Activated CD4-positive, alpha-beta T cell treated with anti-CD3 and anti-CD28 coated beads, Interleukin-2, amount 50 U/mL, for 24 hours (primary cell): ENCODE measurements around the gene TICAM1.
"Not testable (repeated sequence)": the region's sequence is repeated elsewhere in the genome, so short reads cannot be mapped to it uniquely, and the experiment has no call there.

Experiments used
- DNase-seq, 2 donors: peaks; one replicate each; pipeline ENCODE4 v3.0.0-alpha.2; 2020; ENCODE audit warnings: low read depth in 1 of 2, low spot score in 1 of 2

TICAM1 gene

DNA sequence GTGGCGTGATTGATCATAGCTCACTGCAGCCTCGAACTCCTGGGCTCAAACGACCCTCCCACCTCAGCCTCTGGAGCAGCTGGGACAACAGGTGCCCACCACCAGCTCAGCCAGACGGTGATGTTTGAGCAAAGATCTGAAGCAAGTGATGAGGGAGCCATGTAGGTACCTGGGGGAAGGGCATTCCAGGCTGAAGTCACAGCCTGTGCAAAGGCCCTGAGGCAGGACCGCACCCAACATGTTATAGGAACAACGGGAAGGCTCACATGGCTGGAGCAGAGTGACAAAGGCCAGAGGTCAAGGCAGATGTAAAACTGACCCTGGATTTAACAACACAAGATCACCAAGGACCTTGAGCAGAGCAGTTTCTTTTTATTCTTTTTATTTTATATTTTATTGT is 25.1 kb downstream of the TICAM1 start:
- DNase-seq: no peak

DNA sequence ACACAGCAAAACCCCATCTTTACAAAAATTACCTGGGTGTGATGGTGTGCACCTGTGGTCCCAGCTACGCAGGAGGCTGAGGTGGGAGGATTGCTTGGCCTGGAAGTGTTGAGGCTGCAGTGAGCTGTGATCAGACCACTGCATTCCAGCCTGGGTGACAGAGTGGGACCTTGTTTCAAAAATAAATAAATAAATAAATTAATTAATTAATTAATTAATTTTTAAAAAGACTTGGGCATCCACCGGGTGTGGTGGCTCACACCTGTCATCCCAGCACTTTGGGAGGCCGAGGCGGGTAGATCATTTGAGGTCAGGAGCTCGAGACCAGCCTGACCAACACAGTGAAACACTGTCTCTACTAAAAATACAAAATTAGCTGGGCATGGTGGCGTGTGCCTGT is 26.4 kb downstream of the TICAM1 start:
- not testable (repeated sequence) for DNase-seq

DNA sequence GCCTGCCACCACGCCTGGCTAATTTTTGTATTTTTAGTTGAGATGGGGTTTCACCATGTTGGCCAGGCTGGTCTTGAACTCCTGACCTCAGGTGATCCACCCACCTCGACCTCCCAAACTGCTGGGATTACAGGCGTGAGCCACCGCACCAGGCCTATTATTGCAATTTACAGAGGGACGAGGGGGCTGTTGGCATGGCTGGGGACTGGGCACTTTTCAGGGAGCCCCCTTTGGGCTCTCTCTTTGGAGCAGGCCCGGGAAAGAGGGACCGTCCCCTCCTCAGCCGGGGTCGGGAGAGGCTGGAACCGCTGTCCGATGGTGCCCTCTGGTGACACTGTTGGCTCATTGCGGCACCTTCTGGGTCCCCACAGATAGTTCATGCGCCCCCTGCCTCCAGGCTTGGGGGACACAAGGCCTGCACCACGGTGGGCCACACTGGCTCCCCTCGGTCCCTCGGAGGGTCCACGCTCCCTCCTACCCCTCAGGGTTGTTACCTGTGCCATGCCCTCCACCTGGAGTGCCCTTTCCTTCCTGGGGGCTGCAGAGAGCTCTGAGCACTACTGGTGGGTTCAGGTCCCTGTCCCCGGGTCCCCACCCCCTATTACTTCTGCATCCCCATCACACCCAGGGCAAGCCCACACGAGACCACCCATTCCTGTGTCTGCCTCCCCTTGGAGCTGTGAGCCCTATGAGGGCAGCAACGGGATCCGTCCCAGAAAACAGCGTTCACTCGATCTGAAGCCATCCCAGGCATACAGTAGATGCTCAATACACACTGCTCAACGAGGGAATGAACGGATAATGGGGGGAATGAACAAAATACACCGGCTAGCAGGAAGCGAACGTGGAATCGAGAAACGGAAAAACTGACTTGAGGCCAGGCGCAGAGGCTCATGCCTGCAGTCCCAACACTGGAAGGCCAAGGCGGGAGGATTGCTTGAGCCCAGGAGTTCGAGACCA is 27.5 kb downstream of the TICAM1 start:
- peak; percentile 33 to 49 for DNase-seq

DNA sequence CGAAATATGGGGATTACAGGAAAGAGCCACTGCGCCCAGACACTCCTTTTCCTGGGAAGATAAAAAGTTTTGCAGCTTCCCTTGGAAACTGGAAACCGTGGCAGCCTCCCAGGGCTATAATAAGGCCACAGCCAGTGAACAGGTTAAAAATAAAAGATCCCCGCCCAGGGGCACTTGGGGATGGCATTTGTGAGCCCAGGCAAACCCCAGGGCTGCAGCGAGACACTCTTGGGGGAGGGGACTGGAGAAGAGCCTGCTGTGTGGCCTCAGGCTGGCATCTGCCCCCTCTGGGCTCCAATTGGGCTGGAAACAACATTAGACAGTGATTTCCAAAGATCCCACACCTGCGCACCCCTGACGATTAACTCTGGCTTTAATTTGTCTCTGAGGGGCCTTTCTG is 28.8 kb downstream of the TICAM1 start:
- no peak for DNase-seq

DNA sequence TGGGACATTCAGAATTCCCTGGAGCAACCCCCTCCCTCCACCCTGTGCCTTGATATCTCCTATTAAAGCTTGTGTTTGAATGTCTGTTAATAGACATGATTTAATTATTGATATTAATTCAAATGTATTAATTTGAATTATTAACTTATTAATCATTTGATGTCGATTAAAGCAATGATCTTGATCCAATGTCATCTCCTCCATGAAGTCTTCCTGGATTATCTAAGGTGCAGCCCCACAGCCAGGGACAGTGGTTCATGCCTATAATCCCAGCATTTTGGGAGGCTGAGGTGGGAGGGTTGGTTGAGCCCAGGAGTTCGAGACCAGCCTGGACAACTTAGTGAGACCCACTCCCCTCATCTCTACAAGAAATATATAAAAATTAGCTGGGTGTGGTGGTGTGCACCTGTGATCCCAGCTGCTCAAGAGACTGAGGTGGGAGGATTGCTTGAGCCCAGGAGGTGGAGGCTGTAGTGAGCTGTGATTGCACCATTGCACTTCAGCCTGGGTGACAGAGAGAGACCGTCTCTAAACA is 30.4 kb downstream of the TICAM1 start:
- no peak for DNase-seq

DNA sequence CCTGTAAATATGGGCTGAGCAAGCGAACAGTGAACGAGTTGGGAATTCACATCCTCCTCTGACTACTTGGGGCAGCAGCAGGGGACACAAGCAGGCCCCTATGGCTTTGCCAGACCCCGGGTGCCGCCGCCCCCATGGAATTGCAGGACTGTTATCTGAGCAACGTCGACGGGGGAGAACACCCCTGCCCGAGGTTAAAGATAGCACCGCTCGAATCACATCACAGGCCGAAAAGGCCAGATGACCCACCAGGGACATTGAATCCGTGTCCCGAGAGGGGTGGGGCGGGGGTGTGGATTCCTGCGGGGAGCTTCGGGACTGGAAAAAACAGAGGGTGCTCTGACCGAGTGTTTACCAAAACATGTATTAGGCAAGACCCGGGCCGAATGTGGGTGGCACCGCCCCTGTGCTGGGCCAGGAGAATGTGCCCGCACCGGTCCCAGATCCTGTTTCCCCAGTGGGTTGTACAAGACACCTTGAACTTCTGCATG is 30.9 kb downstream of the TICAM1 start:
- DNase-seq: no peak

DNA sequence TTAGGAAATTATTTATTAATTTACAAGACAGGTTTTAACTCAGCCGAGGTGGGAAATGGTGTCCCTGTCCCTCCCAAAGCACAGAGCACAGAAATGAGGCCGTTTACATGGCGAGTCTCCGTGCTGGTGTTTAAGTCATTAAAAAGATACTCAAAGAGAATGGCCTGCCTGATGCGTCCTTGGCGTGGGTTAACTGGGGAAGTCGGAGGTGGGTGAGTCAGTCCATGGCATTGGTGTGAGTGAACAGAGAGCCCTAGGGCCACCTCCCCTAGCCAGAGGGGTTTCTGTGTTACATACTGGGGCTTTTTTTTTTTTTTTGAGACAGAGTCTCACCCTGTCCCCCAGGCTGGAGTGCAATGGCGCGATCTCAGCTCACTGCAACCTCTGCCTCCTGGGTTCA is 36.1 kb downstream of the TICAM1 start:
- DNase-seq: no peak

DNA sequence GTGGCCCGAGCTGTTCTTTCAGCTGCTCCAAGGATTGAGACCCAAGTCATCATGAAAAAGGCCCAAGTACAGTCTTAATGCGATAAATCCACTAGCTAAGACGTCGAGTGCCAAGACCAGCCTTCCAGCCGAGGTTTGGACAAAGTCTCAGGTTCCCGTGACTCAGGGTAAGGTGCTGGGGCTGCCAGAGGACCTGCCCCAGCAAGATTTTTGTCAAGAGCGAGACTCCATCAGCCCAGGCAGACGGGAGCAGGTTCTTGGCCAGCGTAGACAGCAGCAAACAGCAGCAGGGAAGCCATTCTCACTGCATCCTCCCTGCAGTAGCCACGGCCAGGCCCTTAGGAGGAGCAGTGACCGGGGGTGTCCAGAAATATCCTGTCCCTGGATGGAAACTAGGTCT is 36.5 kb downstream of the TICAM1 start:
- no peak for DNase-seq

DNA sequence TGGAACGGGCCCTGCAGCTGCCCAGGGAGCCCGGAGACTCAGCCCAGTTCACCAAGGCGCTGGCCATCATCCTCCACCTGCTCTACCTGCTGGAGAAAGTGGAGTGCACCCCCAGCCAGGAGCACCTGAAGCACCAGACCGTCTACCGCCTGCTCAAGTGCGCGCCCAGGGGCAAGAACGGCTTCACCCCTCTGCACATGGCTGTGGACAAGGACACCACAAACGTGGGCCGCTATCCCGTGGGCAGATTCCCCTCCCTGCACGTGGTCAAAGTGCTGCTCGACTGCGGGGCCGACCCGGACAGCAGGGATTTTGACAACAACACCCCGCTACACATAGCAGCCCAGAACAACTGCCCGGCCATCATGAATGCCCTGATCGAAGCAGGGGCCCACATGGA is 38.2 kb downstream of the TICAM1 start:
- DNase-seq: not testable (repeated sequence)

DNA sequence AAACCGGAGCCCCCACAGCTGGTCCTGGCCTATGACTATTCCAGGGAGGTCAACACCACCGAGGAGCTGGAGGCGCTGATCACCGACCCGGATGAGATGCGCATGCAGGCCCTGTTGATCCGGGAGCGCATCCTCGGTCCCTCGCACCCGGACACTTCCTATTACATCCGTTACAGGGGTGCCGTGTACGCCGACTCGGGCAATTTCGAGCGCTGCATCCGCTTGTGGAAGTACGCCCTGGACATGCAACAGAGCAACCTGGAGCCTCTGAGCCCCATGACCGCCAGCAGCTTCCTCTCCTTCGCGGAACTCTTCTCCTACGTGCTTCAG is 38.7 kb downstream of the TICAM1 start:
- DNase-seq: not testable (repeated sequence)

DNA sequence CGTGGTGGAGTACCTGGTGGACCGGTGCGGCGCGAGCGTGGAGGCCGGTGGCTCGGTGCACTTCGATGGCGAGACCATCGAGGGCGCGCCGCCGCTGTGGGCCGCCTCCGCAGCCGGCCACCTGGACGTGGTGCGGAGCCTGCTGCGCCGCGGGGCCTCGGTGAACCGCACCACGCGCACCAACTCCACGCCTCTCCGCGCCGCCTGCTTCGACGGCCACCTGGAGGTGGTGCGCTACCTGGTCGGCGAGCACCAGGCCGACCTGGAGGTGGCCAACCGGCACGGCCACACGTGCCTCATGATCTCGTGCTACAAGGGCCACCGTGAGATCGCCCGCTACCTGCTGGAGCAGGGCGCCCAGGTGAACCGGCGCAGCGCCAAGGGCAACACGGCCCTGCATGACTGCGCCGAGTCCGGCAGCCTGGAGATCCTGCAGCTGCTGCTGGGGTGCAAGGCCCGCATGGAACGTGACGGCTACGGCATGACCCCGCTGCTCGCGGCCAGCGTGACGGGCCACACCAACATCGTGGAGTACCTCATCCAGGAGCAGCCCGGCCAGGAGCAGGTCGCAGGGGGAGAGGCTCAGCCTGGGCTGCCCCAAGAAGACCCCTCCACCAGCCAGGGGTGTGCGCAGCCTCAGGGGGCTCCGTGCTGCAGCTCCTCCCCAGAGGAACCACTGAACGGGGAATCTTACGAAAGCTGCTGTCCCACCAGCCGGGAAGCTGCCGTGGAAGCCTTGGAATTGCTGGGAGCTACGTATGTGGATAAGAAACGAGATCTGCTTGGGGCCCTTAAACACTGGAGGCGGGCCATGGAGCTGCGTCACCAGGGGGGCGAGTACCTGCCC is 39.3 kb downstream of the TICAM1 start:
- DNase-seq: not testable (repeated sequence)

DNA sequence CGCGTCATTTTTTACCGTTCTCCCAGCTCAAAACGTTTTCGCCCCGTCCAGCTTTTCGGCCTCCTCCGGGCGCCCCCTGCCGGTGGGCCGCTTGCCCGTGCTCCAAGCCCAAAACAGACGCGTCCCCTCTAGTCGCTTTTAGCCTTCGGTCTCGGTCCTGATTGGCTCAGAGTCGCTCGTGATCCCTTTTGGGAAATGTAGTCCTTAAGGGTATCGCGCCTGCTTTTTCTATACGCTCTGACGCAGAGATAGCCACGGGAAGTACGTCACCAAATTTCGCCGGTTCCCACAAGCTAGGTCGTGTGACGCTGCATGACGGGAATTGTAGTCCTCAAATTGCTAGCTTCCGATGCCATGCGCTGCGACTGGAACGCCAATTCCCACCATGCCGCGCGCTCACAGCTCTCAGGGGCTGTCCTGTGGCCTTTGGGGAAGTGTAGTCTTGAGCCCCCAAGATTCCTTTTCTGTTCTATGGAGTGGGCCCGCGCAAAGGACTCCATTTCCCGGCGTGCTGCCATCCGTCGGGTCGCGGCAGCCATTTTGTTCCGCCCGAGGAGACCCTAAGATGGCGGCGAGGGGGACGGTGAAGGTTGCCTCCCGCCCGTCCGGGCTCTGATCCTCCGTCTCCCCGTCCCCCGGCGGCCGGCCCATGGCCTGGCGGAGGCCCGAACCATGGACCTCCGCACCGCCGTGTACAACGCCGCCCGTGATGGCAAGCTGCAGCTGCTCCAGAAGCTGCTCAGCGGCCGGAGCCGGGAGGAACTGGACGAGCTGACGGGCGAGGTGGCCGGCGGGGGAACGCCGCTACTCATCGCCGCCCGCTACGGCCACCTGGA is 40.1 kb downstream of the TICAM1 start, which contains the start of gene FEM1A:
Gene FEM1A, plus strand, starts transcription at position 552 of the 836 bp plus-strand sequence. Its CDS starts 121 bp downstream, at position 673.
- peak; percentile 98 to 99 for DNase-seq

DNA sequence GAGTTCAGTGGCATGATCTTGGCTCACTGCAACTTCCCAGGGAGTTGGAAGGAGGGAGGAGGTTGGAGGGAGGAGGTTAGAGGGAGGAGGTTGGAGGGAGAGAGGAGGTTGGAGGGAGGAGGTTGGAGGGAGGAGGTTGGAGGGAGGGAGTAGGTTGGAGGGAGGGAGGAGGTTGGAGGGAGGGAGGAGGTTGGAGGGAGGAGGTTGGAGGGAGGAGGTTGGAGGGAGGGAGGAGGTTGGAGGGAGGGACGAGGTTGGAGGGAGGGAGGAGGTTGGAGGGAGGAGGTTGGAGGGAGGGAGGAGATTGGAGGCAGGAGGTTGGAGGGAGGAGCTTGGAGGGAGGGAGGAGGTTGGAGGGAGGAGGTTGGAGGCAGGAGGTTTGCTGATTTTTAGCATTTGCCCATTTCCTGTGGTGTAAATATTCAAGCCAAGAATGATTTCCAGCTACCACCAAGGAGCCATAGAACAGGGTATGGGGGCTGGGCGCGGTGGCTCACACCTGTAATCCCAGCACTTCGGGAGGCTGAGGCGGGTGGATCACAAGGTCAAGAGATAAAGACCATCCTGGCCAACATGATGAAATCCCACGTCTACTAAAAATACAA is 45.0 kb downstream of the TICAM1 start:
- not testable (repeated sequence) for DNase-seq

DNA sequence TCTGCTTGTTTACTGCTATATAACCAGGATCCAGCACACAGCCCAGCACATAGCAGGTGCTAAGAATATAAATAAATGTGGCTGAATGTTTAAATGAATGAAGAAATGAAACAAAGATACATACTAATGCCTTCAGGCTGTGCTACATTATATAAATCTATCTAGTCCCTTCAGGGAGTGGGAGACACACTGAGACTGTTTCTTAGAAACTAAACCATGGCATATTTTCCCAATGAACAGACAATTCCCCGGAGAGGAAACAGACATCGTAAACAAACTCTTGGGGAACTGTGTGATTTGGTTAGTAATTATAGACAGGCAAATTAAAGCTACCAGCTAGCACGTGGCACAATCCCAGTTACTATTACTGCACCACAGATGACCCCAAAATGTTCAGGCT is 49.7 kb downstream of the TICAM1 start:
- DNase-seq: no peak

DNA sequence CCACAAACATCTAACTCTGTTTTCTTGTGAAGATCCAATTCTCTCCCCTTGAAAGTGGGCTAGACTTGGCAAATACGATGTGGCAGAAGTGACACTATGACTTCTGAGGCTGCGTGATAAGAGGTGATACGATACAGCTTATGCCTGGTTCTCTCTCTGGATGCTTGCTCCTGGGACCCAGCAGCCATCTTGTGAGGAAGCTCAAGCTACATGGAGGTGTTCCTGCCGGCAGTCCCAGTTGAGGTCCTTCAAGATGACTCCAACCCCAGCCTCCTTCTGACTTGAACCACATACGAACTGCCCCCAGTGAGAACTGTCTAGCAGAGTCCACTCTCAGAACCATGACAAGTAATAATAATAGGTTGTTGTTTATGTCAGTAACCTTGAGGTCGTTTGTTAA is 50.7 kb downstream of the TICAM1 start:
- DNase-seq: no peak

DNA sequence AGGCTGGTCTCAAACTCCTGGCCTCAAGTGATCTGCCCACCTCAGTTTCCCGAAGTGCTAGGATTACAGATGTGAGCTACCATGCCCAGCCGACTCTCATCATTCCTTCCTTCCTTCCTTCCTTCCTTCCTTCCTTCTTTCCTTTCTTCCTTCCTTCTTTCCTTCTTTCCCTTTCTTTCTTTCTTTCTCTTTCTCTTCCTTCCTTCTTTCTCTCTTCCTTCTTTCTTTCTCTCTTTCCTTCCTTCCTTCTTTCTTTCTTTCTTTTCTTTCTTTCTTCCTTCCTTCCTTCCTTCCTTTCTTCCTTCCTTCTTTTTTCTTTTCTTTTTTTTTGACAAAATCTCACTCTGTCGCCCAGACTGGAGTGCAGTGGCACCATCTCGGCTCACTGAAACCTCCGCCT is 53.4 kb downstream of the TICAM1 start:
- DNase-seq: not testable (repeated sequence)

DNA sequence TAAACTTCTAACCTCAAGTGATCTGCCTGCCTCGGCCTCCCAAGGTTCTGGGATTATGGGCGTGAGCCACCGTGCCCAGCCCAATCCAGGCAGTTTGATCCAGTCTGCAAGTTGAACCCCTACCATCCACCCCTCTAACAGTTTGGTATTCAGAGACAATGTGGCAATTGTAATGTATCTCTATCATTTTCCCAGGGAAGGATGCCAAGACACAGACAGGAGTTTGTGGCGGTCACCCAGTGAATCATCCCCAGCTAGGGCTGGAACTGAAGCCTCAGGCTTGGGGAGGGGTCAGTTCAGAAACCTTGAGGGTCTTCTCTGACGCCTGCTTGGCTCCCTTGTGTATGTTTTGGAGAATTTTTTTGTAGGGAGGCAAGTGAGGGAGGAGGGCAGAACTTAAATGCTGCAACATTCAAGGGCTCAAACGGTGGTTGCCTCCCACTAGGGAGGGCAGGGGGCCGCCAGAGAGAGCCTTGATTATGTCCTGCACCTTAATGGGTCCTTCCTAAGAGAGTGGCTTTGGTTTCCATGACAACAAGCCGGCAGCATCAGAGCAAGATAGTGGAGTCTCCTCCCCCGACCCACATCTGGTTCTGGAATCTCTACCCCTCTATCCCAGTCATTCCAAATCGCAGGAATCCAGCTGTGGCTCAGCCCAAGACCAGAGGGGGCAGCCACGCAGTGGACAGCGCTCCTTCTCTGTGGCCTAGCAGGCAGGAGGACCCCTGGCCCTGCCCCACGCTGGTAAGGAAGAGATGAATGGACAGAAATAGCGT is 54.9 kb downstream of the TICAM1 start:
- DNase-seq: no peak

DNA sequence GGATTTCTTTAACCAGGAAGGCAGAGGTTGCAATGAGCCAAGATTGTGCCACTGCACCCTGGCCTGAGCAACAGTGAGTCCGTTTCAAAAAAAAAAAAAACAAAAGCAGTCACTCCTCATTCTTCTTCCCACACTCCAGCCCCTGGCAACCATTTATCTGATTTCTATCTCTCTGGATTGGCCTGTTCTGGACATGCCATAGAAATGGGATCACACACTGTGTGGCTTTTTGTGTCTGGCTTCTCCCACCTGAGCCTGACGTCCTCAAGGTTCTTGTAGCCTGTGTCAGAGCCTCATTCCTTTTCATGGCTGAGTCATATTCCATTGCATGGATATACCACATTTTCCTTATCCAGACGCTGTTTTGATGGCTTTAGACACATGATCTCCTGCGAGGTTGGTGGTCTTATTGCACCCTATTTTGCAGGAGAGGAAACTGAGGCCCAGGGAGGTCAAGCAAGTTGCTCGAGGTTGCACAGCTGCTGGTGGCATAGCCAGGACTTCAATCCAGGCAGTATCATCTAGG is 55.8 kb downstream of the TICAM1 start:
- no peak for DNase-seq

DNA sequence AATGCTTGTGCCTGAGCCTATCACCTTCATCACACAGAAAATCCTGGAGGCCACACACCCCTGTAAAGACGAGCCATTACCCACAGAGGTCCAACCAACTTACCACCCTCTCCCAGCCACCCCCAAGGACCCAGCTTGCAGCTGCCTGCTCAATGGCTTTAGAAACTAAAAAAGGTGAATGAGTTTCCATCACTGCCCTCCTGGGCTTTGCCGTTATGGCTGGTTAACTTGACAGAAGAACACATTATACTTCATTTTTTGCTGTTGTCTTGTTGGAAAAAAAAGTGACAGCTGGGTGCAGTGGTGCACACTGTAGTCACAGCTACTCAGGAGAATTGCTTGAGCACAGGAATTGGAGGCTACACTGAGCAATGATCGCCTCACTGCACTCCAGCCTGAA is 57.4 kb downstream of the TICAM1 start:
- DNase-seq: no peak
